ENCODE results near the gene KAT5. TPM values are rescaled to one million over a fixed set of nuclear protein-coding genes. Genes with fewer than 3 reads are reported as not detected.
"Not testable (repeated sequence)": the region's sequence is repeated elsewhere in the genome, so short reads cannot be mapped to it uniquely, and the experiment has no call there.

KAT5 gene
- total RNA-seq, 2 experiments from 2014 or later, result 60.1 to 67.1 TPM

DNA sequence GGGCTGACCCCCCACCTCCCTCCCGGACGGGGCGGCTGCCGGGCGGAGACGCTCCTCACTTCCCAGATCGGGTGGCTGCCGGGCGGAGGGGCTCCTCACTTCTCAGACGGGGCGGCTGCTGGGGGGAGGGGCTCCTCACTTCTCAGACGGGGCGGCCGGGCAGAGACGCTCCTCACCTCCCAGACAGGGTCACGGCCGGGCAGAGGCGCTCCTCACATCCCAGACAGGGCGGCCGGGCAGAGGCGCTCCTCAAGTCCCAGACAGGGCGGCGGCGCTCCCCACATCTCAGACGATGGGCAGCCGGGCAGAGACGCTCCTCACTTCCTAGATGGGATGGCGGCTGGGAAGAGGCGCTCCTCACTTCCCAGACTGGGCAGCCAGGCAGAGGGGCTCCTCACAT is 50.8 kb downstream of the KAT5 start:
- CTCF ChIA-PET; DNase-seq; H3K4me1 Mint-ChIP-seq (ENCODE audit: low read depth); H3K9me3 Mint-ChIP-seq; H3K36me3 Mint-ChIP-seq (ENCODE audit: low read depth); H3K4me3 Mint-ChIP-seq; H3K27ac Mint-ChIP-seq; intact Hi-C loops (cut with micrococcal nuclease); H3K27me3 Mint-ChIP-seq (ENCODE audit: low read depth): not testable (repeated sequence)

DNA sequence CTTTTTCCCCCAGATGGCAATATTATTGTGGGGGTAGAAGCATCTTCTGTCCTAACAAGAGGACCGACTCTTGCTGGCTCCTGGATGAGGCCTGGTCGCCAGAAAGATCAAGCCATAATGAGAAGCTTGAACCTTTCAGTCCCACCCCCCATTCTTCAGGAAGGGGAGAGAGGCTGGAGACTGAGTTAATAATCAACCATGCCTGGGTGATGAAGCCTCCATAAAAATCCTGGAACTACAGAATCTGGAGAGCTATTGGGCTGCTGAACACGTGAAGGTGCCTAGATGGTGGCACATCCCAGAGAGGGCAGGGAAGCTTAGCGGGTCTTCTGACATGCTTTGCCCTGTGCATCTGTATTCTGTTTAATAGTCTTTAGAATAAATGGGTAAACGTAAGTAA is 52.4 kb downstream of the KAT5 start:
- CTCF ChIA-PET, result interaction anchor here (0.6 to 2.0 kb wide), 3 partner anchors 16 to 53 kb away, joined by 4 to 5 read pairs (median 5); no protein-coding TSS in a partner anchor
- Mint-ChIP-seq H3K4me1 (ENCODE audit: low read depth) (no peaks in the 10 kb centered on the region), H3K4me3 (no peak overlapping the region), H3K27ac (no peak overlapping the region), H3K36me3 (ENCODE audit: low read depth) (no peaks in the 10 kb centered on the region), H3K27me3 (ENCODE audit: low read depth) (no peaks in the 10 kb centered on the region), H3K9me3 (no peaks in the 10 kb centered on the region)
- intact Hi-C loops (cut with micrococcal nuclease), result no loop called here
- no peak for DNase-seq

DNA sequence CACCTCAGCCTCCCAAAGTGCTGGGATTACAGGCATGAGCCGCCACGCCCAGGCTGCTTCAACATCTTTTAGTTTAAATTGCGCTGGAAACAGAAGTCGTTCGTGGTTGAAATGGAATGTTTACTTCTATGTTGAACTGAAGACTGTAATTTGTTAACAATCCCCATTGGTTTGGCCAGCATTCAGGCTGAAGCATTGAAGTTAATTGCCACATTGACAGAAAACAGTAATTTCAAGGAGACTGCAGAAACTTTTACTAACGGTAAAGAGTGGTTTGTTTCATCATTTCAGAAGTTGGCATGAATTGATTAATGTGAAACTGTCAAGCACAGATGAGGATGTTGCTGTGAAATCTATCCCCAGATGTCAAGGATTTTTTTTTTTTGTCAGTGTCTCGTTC is 54.5 kb downstream of the KAT5 start:
- Mint-ChIP-seq H3K27ac (no peak overlapping the region), H3K27me3 (ENCODE audit: low read depth) (no peaks in the 10 kb centered on the region), H3K4me1 (ENCODE audit: low read depth) (peaks cover 4% of the 10 kb centered on the region), H3K9me3 (no peaks in the 10 kb centered on the region), H3K4me3 (no peak overlapping the region), H3K36me3 (ENCODE audit: low read depth) (no peaks in the 10 kb centered on the region)
- intact Hi-C loops (cut with micrococcal nuclease), result no loop called here
- DNase-seq, result no peak
- CTCF ChIA-PET, result interaction anchor here (1.0 to 1.4 kb wide), 2 partner anchors 13 to 55 kb away, joined by 3 read pairs; partner anchors contain the start of gene KAT5

DNA sequence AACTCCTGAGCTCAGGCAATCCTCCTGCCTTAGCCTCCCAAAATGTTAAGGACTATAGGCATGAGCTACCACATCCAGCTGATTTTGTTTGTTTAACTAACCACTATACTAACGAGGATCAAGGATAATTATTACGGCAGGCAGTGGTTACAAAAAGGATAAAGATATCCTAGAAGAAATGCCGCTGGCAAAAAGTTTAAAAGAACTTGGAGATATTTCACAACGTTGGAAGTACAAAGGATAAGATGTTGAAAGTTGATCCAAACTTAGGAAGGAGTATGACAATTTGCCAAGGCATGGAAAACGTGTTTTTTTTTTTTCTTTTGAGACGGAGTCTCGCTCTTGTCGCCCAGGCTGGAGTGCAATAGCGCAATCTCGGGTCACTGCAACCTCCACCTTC is 55.4 kb downstream of the KAT5 start:
- no peaks in the 10 kb centered on the region for H3K9me3 Mint-ChIP-seq
- no peak for DNase-seq
- H3K36me3 Mint-ChIP-seq (ENCODE audit: low read depth), result no peaks in the 10 kb centered on the region
- no peak overlapping the region for H3K27ac Mint-ChIP-seq
- no peaks in the 10 kb centered on the region for H3K27me3 Mint-ChIP-seq (ENCODE audit: low read depth)
- CTCF ChIA-PET, result interaction anchor here (1.0 to 1.4 kb wide), 2 partner anchors 12 to 56 kb away, joined by 3 read pairs; partner anchors contain the start of gene KAT5
- intact Hi-C loops (cut with micrococcal nuclease), result no loop called here
- no peak overlapping the region for H3K4me3 Mint-ChIP-seq
- H3K4me1 Mint-ChIP-seq (ENCODE audit: low read depth), result peaks cover 4% of the 10 kb centered on the region

DNA sequence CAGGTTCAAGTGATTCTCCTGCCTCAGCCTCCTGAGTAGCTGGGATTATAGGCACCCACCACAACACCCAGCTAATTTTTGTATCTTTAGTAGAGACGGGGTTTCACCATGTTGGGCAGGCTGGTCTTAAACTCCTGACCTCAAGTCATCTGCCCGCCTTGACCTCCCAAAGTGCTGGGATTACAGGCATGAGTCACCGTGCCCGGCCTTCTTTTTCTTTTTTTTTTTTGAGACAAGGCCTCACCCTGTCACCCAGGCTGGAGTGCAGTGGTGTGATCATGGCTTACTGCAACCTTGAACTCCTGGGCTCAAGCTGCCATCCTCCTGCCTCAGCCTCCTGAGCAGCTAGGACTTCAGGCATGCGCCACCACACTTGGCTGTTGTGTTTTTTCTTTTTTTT is 55.8 kb downstream of the KAT5 start:
- DNase-seq; intact Hi-C loops (cut with micrococcal nuclease); H3K27ac Mint-ChIP-seq; H3K9me3 Mint-ChIP-seq; H3K4me1 Mint-ChIP-seq (ENCODE audit: low read depth); H3K27me3 Mint-ChIP-seq (ENCODE audit: low read depth); H3K36me3 Mint-ChIP-seq (ENCODE audit: low read depth); H3K4me3 Mint-ChIP-seq: not testable (repeated sequence)
- CTCF ChIA-PET, result interaction anchor here (1.4 kb wide), 1 partner anchor 56 kb away, joined by 3 read pairs; the partner anchor contains the start of gene KAT5

Other genes starting within 250 kb of the KAT5 start
- gene MALAT1, start 213.2 kb upstream of the KAT5 start, total RNA-seq, result over 10,000 TPM; 10,460 to 10,508 TPM
- gene SCYL1, start 187.2 kb upstream of the KAT5 start, total RNA-seq, result 10 to 100 TPM; 57.9 to 58.3 TPM
- gene LTBP3, start 153.9 kb upstream of the KAT5 start, total RNA-seq, result 10 to 100 TPM; 39.7 to 45.7 TPM
- 10 to 100 TPM; 41.4 to 42.5 TPM for gene ZNRD2, start 141.8 kb upstream of the KAT5 start, total RNA-seq
- gene FAM89B, start 139.7 kb upstream of the KAT5 start, total RNA-seq, result 10 to 100 TPM; 12.4 to 12.8 TPM
- gene EHBP1L1, start 136.2 kb upstream of the KAT5 start, total RNA-seq, result 10 to 100 TPM; 51.9 to 54.6 TPM
- gene KCNK7, start 116.5 kb upstream of the KAT5 start, total RNA-seq, result under 1 TPM in 1 of 2 experiments, not detected in 1; 0.35 TPM
- gene MAP3K11, start 98.0 kb upstream of the KAT5 start, total RNA-seq, result 10 to 100 TPM; 28.9 to 32.7 TPM
- 10 to 100 TPM; 21.6 to 24.7 TPM for gene PCNX3, start 96.5 kb upstream of the KAT5 start, total RNA-seq
- 100 to 1,000 TPM; 146 to 150 TPM for gene SIPA1, start 74.2 kb upstream of the KAT5 start, total RNA-seq
- gene RELA, start 49.3 kb upstream of the KAT5 start, total RNA-seq, result 10 to 100 TPM; 66.9 to 68.5 TPM
- gene RNASEH2C, start 8.5 kb downstream of the KAT5 start, total RNA-seq, result 10 to 100 TPM; 95.6 to 97.8 TPM
- 1 to 10 TPM; 6.2 to 6.3 TPM for gene AP5B1, start 68.7 kb downstream of the KAT5 start, total RNA-seq
- not detected for gene OVOL1, start 74.8 kb downstream of the KAT5 start, total RNA-seq
- gene SNX32, start 121.7 kb downstream of the KAT5 start, total RNA-seq, result 1 to 10 TPM; 1.5 to 2.0 TPM
- 1,000 to 10,000 TPM; 1,043 to 1,085 TPM for gene CFL1, start 145.9 kb downstream of the KAT5 start, total RNA-seq
- 10 to 100 TPM; 51.4 to 54.7 TPM for gene MUS81, start 148.2 kb downstream of the KAT5 start, total RNA-seq
- gene EFEMP2, start 160.5 kb downstream of the KAT5 start, total RNA-seq, result 10 to 100 TPM; 10.1 to 11.5 TPM
- under 1 TPM; 0.91 to 0.95 TPM for gene CTSW, start 167.6 kb downstream of the KAT5 start, total RNA-seq
- 10 to 100 TPM; 83.1 to 86.6 TPM for gene FIBP, start 176.2 kb downstream of the KAT5 start, total RNA-seq
- 10 to 100 TPM; 27.6 to 29.0 TPM for gene CCDC85B, start 178.4 kb downstream of the KAT5 start, total RNA-seq
- gene FOSL1, start 188.1 kb downstream of the KAT5 start, total RNA-seq, result 1 to 10 TPM; 8.2 TPM
- gene C11orf68, start 206.8 kb downstream of the KAT5 start, total RNA-seq, result 10 to 100 TPM; 20.0 to 21.9 TPM
- 100 to 1,000 TPM; 117 to 134 TPM for gene DRAP1, start 207.2 kb downstream of the KAT5 start, total RNA-seq
- not detected for gene TSGA10IP, start 233.2 kb downstream of the KAT5 start, total RNA-seq
- gene SART1, start 249.5 kb downstream of the KAT5 start, total RNA-seq, result 10 to 100 TPM; 50.1 to 59.9 TPM

Data from activated naive CD4-positive, alpha-beta T cell treated with anti-CD3 and anti-CD28 coated beads for 36 hours (primary cell).